HG02588 (cell line): ENCODE measurements around the gene REXO4.
"Not testable (repeated sequence)": the region's sequence is repeated elsewhere in the genome, so short reads cannot be mapped to it uniquely, and the experiment has no call there.

Experiments
- ATAC-seq: cut with Tn5 transposase; IDR thresholded peaks from one replicate; pipeline ENCODE4 v1.9.1; 2021; ENCODE audit warnings: mild to moderate bottlenecking, moderate library complexity; ENCODE audit not compliant: unreplicated experiment

Gene REXO4

GRCh38 chr9:133451865-133452264, 34.1 kb upstream of the REXO4 start:
- not testable (repeated sequence) for ATAC-seq

DNA sequence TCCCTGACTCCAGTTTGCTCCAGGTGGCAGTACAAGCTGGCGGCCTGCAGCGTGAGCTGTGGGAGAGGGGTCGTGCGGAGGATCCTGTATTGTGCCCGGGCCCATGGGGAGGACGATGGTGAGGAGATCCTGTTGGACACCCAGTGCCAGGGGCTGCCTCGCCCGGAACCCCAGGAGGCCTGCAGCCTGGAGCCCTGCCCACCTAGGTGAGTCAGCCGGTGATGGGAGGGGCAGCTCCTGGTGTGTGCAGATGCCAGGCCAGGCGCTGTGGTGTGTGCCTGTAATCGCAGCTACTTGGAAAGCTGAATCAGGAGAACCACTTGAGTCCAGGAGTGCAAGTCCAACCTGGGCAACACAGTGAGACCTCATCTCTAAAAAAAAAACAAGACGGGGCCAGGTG, 31.9 kb upstream of the REXO4 start:
- no peak for ATAC-seq

- ATAC-seq: no peak
Observed at GRCh38 chr9:133448487-133448972, 30.7 kb upstream of the REXO4 start.

DNA sequence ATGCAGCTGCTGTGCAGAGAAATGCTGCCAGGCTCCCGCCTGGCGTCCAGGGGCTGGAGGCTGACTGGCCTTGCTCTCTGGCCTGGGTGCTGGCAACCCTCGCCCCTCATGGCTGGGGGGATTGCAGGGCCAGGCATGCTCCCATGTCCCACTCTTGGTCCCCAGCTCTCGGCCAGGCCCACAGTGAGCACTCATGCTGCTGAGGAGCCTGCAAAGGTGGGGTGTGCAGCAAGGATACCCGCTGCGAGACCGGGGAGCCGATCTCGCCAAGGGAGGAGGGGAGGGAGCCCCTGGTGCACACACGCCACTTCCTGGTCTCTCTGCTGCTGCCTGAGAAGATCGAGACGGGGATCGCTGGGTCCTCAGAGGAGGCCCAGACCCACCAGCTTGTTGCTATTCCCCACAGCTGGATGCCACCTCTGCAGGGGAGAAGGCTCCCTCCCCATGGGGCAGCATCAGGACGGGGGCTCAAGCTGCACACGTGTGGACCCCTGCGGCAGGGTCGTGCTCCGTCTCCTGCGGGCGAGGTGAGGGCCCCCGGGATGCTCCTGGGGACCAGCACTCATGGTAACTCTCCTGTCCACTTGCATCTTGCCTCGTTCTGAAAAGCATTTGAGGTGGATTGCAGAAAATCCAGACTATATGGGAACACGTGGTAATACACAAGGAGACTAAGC, 27.6 kb upstream of the REXO4 start:
- no peak for ATAC-seq

DNA sequence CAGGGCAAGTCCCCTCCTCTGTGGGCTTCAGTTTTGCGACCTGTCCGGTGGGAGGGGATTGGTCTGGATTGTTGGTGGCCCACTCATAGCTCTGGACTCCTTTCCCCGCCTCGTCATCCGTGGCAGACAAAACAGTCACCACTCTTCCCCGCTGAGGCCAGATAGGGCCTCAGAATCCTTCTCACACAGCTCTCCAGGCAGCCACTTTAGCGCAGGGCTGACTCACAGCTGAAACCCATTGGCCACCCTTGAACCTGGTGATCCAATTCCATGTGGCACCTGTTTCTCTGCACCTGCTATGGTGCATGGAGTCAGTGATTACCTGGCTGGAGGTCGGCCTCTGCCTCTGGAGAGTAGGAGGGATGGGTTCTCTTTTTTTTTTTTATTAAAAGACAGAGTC, 26.2 kb upstream of the REXO4 start:
- no peak for ATAC-seq

GRCh38 chr9:133443248-133443647, 25.4 kb upstream of the REXO4 start:
- ATAC-seq: no peak

GRCh38 chr9:133441571-133441970, 23.8 kb upstream of the REXO4 start:
- no peak for ATAC-seq

DNA sequence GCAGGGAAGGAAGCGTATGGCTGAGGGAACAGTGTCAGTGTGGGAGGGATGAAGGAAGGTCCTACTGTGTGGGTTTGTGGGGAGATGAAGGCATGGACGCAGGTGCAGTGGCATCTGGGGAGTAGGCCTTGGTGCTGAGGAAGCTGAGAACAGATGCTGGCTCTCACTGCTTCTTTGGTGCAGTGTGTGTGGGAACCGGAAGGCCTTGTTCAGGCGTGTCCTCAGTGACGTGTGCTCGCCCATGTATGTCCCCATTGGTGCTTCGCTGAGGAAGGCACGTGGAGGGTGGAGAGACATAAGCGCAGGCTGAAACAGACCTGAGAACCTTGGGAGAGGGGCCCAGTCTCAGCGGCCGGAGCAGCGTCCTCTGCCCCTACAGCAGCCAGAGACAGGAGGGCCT, 23.1 kb upstream of the REXO4 start:
- no peak for ATAC-seq

GRCh38 chr9:133439337-133439736, 21.5 kb upstream of the REXO4 start:
- no peak for ATAC-seq

DNA sequence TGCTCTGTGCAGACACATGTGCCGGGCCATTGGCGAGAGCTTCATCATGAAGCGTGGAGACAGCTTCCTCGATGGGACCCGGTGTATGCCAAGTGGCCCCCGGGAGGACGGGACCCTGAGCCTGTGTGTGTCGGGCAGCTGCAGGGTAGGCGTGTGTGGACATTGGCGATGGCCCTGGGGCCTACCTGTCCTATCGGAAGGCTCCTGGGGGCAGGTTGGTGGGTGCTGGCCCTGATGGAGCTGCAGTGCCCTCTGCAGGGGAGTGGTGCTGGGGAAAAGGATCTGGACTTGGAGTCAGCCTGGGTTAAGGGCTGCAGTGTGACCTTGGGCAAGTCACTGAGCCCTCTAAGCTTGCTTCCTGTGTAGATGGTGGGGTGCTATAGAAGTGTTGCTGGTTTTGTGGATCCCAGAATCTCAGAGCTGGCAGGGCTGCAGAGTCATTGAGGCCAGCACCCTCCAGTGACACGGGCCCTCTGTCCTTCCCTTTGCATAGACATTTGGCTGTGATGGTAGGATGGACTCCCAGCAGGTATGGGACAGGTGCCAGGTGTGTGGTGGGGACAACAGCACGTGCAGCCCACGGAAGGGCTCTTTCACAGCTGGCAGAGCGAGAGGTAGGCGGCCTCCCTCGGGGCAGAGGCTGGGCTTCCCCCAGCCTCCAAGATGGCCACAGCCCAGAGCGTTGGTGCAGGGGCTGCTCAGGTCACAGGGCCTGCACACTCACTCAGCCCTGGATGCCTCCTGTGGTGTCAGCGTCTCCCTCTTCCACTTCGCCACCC, 20.1 kb upstream of the REXO4 start:
- no peak for ATAC-seq

GRCh38 chr9:133436681-133437080, 18.9 kb upstream of the REXO4 start:
- ATAC-seq: no peak

DNA sequence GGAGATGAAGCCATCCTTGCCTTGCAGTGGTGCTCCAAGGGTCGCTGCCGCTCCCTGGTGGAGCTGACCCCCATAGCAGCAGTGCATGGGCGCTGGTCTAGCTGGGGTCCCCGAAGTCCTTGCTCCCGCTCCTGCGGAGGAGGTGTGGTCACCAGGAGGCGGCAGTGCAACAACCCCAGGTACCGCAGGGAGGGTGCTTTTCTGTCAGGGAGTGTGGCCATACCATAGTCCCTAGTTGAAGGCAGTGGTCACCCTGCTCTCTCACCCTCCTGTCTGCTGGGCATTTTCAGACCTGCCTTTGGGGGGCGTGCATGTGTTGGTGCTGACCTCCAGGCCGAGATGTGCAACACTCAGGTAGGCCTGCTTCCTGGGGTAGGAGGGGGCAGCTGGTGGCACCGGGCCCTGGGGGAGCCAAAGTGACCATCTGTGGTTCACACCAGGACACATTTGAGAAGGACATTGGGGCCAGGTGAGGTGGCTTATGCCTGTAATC, 15.6 kb upstream of the REXO4 start:
- ATAC-seq: no peak

- no peak for ATAC-seq
Observed at GRCh38 chr9:133430244-133430643, 12.4 kb upstream of the REXO4 start.

DNA sequence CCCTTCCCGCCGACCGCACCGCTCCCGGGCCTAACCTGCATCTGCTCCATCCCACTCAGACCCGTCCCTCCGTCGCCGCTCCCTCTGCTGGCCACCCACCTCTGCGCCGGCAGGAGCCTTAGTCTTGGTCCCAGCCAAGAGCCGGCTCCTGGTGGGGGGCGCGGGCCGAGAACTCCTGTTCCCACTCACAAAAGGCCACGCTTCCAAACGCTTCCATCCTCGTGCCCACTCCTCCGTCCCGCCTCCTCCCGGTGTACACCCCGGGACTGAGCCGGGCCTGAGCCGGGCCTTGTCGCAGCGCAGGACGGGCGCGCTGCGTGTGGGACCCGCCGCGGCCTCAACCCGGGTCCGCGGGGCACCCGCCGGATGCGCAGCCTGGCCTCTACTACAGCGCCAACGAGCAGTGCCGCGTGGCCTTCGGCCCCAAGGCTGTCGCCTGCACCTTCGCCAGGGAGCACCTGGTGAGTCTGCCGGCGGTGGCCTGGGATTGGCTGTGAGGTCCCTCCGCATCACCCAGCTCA, 11.9 kb upstream of the REXO4 start:
- no peak for ATAC-seq

DNA sequence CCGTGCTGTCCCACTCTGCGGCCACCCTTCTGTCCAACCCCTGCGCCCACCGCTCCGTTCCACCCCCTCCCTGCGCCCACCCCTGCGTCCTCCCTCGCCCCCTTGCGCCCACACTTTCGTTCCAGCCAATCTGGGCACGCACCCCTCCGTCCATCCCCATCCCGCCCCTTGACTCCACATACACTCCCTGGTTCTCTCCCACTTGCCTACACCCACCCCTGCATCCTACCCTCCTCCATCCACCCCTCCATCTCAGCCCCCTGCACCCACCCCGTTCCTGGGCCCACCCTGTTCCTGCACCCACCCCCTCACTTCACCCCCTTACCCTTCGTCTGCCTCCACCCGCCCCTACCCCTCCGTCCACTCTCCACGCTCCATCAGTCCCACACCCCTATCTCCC, 11.4 kb upstream of the REXO4 start:
- ATAC-seq: no peak

- ATAC-seq: no peak
Observed at GRCh38 chr9:133428617-133429101, 10.8 kb upstream of the REXO4 start.

DNA sequence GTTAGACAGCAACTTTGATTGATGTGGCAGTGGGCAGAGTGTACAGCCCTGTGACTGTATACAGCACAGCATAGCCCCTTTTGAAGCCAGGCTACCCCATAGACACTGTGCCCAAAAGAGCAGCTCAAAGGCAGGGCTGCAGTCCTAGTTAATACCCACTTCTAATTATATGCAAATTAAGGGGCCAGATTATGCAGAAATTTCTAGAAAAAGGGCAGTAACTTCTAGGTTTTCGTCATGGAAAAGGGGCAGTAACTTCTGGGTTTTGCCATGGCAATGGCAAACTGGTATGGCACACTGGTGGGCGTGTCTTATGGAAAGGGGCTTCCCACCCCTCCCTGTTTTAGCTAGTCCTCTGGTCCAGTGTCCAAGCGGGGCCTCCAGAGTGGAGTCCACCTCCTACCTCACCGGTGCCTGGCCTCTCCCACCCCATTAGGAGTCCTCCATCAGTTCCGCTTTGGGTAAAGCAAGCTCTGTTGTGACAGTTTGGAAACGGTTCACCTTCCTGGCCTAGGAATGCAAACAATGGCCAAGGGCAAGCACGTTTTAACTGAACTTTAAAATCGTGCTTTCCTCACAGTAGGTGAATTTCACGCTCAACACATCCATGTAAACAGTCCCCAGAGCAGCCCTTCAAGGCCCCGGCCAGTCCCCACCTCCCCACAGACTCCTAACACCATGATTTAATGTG, 10.0 kb upstream of the REXO4 start:
- ATAC-seq: no peak

DNA sequence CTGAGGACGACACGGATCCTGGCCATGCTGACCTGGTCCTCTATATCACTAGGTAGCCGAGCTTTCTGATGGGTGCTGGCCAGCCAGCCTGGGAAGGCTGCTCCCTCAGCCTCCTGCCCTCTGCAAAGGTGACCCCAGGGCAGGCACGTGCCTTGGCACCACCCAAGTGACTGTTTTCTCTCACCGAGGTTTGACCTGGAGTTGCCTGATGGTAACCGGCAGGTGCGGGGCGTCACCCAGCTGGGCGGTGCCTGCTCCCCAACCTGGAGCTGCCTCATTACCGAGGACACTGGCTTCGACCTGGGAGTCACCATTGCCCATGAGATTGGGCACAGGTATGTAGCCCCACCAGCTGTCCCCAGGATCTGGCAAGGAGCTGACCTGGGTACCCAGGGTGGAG, 8.2 kb upstream of the REXO4 start:
- no peak for ATAC-seq

GRCh38 chr9:133425049-133425632, 7.3 kb upstream of the REXO4 start:
- ATAC-seq: no peak

- ATAC-seq: no peak
Observed at GRCh38 chr9:133424187-133424586, 6.4 kb upstream of the REXO4 start.

GRCh38 chr9:133423216-133423615, 5.4 kb upstream of the REXO4 start:
- no peak for ATAC-seq
